Fibroblast of lung (primary cell): Measurements from ENCODE around the gene ENTR1. TPM values are rescaled to one million over a fixed set of nuclear protein-coding genes. Genes with fewer than 3 reads are reported as not detected.

ENCODE experiments used
- DNase-seq, 2 donors: peaks; one replicate each; pipeline versions ENCODE4 v3.0.0 to v3.0.0-alpha.2; 2010; ENCODE audit warnings: low read depth in 2 of 2
- H2AFZ ChIP-seq: 2 replicates; pipeline ENCODE4 v1.5.1; 2012; ENCODE audit warnings: low read length, control low read depth, inconsistent platforms
- H3K27ac ChIP-seq: 2 replicates; pipeline ENCODE4 v1.5.1; 2011; ENCODE audit warnings: low read length, control low read depth; ENCODE audit not compliant: insufficient read depth
- H3K27me3 ChIP-seq: 2 replicates; pipeline ENCODE4 v1.5.1; 2011; ENCODE audit warnings: mild to moderate bottlenecking, low read length; ENCODE audit not compliant: control insufficient read depth, insufficient read depth
- H3K36me3 ChIP-seq: 2 replicates; pipeline ENCODE4 v1.5.1; 2011; ENCODE audit warnings: low read length; ENCODE audit not compliant: control insufficient read depth, insufficient read depth
- H3K4me1 ChIP-seq: 2 replicates; pipeline ENCODE4 v1.5.1; 2011; ENCODE audit warnings: low read length; ENCODE audit not compliant: control insufficient read depth, insufficient read depth; ENCODE audit errors: extremely low read depth
- H3K4me2 ChIP-seq: 2 replicates; pipeline ENCODE4 v1.5.1; 2011; ENCODE audit warnings: low read length, control low read depth; ENCODE audit not compliant: insufficient read depth; ENCODE audit errors: extremely low read depth
- H3K4me3 ChIP-seq, 4 experiments: fragments of 200-600 bp in 1 of 4; sonication (generic) in 1 of 4; replicated peaks in 1 of 4; 2 replicates each; pipeline ENCODE4 v1.5.1; 2011 to 2016; ENCODE audit warnings: low read length in 4 of 4, low read depth in 3 of 4, mild to moderate bottlenecking in 3 of 4, control low read depth in 2 of 4, inconsistent platforms in 1 of 4, mixed read lengths in 1 of 4; ENCODE audit not compliant: insufficient read depth in 1 of 4; ENCODE audit errors: control extremely low read depth in 1 of 4
- H3K79me2 ChIP-seq: 2 replicates; pipeline ENCODE4 v1.5.1; 2012; ENCODE audit warnings: mild to moderate bottlenecking, low read length, inconsistent platforms; ENCODE audit not compliant: control insufficient read depth, insufficient read depth
- H3K9ac ChIP-seq: 2 replicates; pipeline ENCODE4 v1.5.1; 2011; ENCODE audit warnings: mild to moderate bottlenecking, low read length, control low read depth; ENCODE audit not compliant: insufficient read depth
- H3K9me3 ChIP-seq: 2 replicates; pipeline ENCODE4 v1.5.1; 2012; ENCODE audit warnings: low read depth, low read length; ENCODE audit not compliant: control insufficient read depth, insufficient read depth
- H4K20me1 ChIP-seq: 2 replicates; pipeline ENCODE4 v1.5.1; 2011; ENCODE audit warnings: low read length; ENCODE audit not compliant: control insufficient read depth, insufficient read depth; ENCODE audit errors: extremely low read depth
- CTCF ChIP-seq, 2 donors: IDR thresholded peaks in 1 of 2; conservative IDR thresholded peaks in 1 of 2; 1 replicate in 1 of 2; 2 replicates in 1 of 2; pipeline ENCODE4 v1.5.1; 2011 to 2012; ENCODE audit warnings: low read length in 2 of 2, control low read depth in 1 of 2, inconsistent platforms in 1 of 2, low read depth in 1 of 2, mild to moderate bottlenecking in 1 of 2
- EZH2 ChIP-seq: IDR thresholded peaks from 2 replicates; pipeline ENCODE4 v1.5.1; 2012; ENCODE audit warnings: low read length, control low read depth, mild to moderate bottlenecking; ENCODE audit errors: missing control alignments
- polyA plus RNA-seq, 2 donors: library from polyadenylated mRNA; depleted of rRNA in 1 of 2; stranded (reverse) in 1 of 2; unstranded in 1 of 2; fragments of >200 nt; gene quantifications; 2 replicates each; pipeline ENCODE4 v1.2.1, GENCODE V29; 2011 to 2012; ENCODE audit warnings: missing spikeins in 1 of 2
- total RNA-seq: library from RNA; depleted of rRNA; stranded (reverse); fragments of >200 nt; gene quantifications from 2 replicates; pipeline ENCODE4 v1.2.1, GENCODE V29; 2014

Gene ENTR1
- total and polyA plus RNA-seq, 2 donors (not counting 1 experiment from before 2014, with no cell fraction given) = 24.5 to 31.9 TPM

- Histone ChIP-seq H3K4me3 (no peak overlapping the region), H3K4me1 (peaks cover 13% of the 10 kb centered on the region), H3K9ac (peak overlapping the region; percentile 7), H4K20me1 (no peaks in the 10 kb centered on the region), H3K27ac (no peak overlapping the region), H3K4me2 (no peak overlapping the region), H3K36me3 (peaks cover 18% of the 10 kb centered on the region), H3K27me3 (no peaks in the 10 kb centered on the region), H3K9me3 (no peaks in the 10 kb centered on the region), H3K79me2 (peaks cover 42% of the 10 kb centered on the region), H2AFZ (no peak overlapping the region)
- TF ChIP-seq CTCF (conservative IDR thresholded peaks at IDR 0.05 in 1 of 2, IDR thresholded peaks at IDR 0.05 in 1 of 2; ENCODE audit: low read depth in 1 of 2, low read length in 2 of 2) (no peak), EZH2 (no peak)
- no peak for DNase-seq
Measured at GRCh38 chr9:136436055-136436634, 25.7 kb upstream of the ENTR1 start.

- no peaks in the 10 kb centered on the region for H4K20me1 ChIP-seq
- no peak overlapping the region for H3K9ac ChIP-seq
- H3K4me2 ChIP-seq = no peak overlapping the region
- peaks cover 42% of the 10 kb centered on the region for H3K79me2 ChIP-seq
- H2AFZ ChIP-seq = no peak overlapping the region
- no peaks in the 10 kb centered on the region for H3K27me3 ChIP-seq
- no peak for DNase-seq
- H3K4me1 ChIP-seq = peaks cover 8% of the 10 kb centered on the region
- no peak for TF ChIP-seq CTCF (conservative IDR thresholded peaks at IDR 0.05 in 1 of 2, IDR thresholded peaks at IDR 0.05 in 1 of 2; ENCODE audit: low read depth in 1 of 2, low read length in 2 of 2)
- TF ChIP-seq EZH2 = no peak
- no peaks in the 10 kb centered on the region for H3K9me3 ChIP-seq
- H3K36me3 ChIP-seq = peaks cover 19% of the 10 kb centered on the region
- no peak overlapping the region for H3K4me3 ChIP-seq
- no peak overlapping the region for H3K27ac ChIP-seq
Measured at GRCh38 chr9:136434580-136435169, 24.3 kb upstream of the ENTR1 start.

DNA sequence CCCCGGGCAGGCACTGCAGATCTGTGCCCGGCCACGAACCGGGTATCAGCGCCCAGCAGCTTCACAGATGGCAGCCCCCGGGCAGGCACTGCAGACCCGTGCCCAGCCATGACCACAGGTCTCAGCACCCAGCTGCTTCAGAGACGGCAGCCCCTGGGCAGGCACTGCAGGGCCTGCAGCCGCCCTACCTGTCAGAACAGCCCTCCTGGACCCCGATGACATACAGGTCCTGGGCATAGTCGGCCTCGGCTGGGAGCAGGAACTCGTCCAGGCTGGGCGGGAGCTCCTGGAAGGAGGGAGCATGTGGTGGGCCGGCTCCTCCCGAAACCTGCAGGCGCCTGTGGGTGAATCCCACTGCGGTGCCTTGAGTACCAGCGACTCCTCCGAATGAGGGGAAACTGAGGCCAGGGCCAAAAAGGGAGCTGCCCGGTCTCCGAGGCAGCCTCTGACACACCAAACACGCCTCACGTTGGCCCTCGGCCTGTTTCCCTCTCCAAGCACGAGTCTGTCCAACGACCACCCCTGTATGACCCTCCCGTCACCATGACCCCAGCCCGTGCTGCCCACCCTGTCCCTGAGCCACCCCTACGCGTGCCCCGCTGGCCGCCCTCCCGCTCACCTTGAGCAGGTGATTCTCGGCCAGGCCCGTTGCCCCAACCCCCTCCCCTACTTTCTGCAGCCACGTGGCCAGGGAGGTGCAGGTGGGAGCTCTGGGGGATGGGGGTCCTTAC lies 23.6 kb upstream of the ENTR1 start:
- TF ChIP-seq CTCF (conservative IDR thresholded peaks at IDR 0.05 in 1 of 2, IDR thresholded peaks at IDR 0.05 in 1 of 2; ENCODE audit: low read depth in 1 of 2, low read length in 2 of 2) (no peak), EZH2 (no peak)
- H3K36me3 ChIP-seq = peaks cover 25% of the 10 kb centered on the region

More for the DNA sequence above, 23.6 kb upstream of the ENTR1 start:
- H3K4me2 ChIP-seq = no peak overlapping the region
- H3K4me3 ChIP-seq = no peak overlapping the region
- H3K4me1 ChIP-seq = peaks cover 8% of the 10 kb centered on the region
- H3K79me2 ChIP-seq = peaks cover 41% of the 10 kb centered on the region
- no peak overlapping the region for H3K9ac ChIP-seq
- H3K9me3 ChIP-seq = no peaks in the 10 kb centered on the region
- H3K27ac ChIP-seq = no peak overlapping the region
- H2AFZ ChIP-seq = no peak overlapping the region
- H4K20me1 ChIP-seq = no peaks in the 10 kb centered on the region
- no peak for DNase-seq
- H3K27me3 ChIP-seq = no peaks in the 10 kb centered on the region
